HCT116 (cell line): ENCODE data around the gene IFITM1. TPM values are rescaled to one million over a fixed set of nuclear protein-coding genes. Genes with fewer than 3 reads are reported as not detected.

Experiments used
- ATAC-seq: fragments of 200-7000 bp; cut with Tn5 transposase; 2 replicates; pipeline ENCODE4 v1.9.1; 2020; ENCODE audit warnings: mild to moderate bottlenecking, moderate library complexity
- BruUV-seq: library from RNA; stranded (reverse); fragments of 400-500 nt; replicated peaks from 2 replicates; lab custom pipeline; 2021; lab: Mats Ljungman, UMichigan
- CTCF ChIA-PET: fragments of 300-600 bp; sonication (Branson Sonifier 250); formaldehyde crosslinking; loops from one replicate; lab custom pipeline; 2021; ENCODE audit warnings: antibody characterized with exemption; lab: Charles Lee
- POLR2A ChIA-PET: fragments of 300-600, 350-600 bp; sonication (Branson Sonifier 250); formaldehyde crosslinking; loops from one replicate; lab custom pipeline; 2021; ENCODE audit warnings: antibody characterized with exemption; lab: Charles Lee
- RAD21 ChIA-PET, 2 experiments: fragments of 300-600 bp; sonication (Branson Sonifier 250); formaldehyde crosslinking; loops; one replicate each; lab custom pipeline; 2023; ENCODE audit warnings: low total read pairs in 2 of 2; ENCODE audit not compliant: uncharacterized antibody in 2 of 2, unreplicated experiment in 2 of 2, low non-redundant PET in 1 of 2; lab: Charles Lee
- DNase-seq: peaks from one replicate; pipeline ENCODE4 v3.0.0-alpha.2; 2010; ENCODE audit warnings: low read depth, low spot score
- H2AFZ ChIP-seq: fragments of 200-600 bp; shearing (Covaris generic), sonication (generic); 2 replicates; pipeline ENCODE4 v1.6.1; 2017; ENCODE audit warnings: low read depth, mixed run types, mixed read lengths, antibody characterized with exemption, low read length; ENCODE audit not compliant: poor library complexity, severe bottlenecking
- H3K27ac ChIP-seq: 2 replicates; pipeline ENCODE4 v1.5.1; 2012; ENCODE audit warnings: low read depth, low read length
- H3K27me3 ChIP-seq: fragments of 200-600 bp; sonication (generic); 2 replicates; pipeline ENCODE4 v1.6.1; 2016; ENCODE audit warnings: mixed run types, low read length, mixed read lengths; ENCODE audit not compliant: insufficient read depth
- H3K36me3 ChIP-seq, 2 experiments: fragments of 200-500 bp in 1 of 2; fragments of 200-600 bp in 1 of 2; sonication (Bioruptor generic) in 1 of 2; sonication (generic) in 1 of 2; 2 replicates each; pipeline versions ENCODE4 v1.5.1 to v1.6.1; 2014 to 2016; ENCODE audit warnings: low read length in 2 of 2, inconsistent platforms in 1 of 2, mixed read lengths in 1 of 2, mixed run types in 1 of 2; ENCODE audit not compliant: insufficient read depth in 2 of 2, control insufficient read depth in 1 of 2
- H3K4me1 ChIP-seq, 2 experiments: fragments of 200-600 bp in 1 of 2; sonication (generic) in 1 of 2; 2 replicates each; pipeline versions ENCODE4 v1.5.1 to v1.6.1; 2012 to 2017; ENCODE audit warnings: low read length in 2 of 2, inconsistent platforms in 1 of 2, mild to moderate bottlenecking in 1 of 2, mixed read lengths in 1 of 2, mixed run types in 1 of 2, moderate library complexity in 1 of 2; ENCODE audit not compliant: insufficient read depth in 2 of 2, control insufficient read depth in 1 of 2
- H3K4me2 ChIP-seq: fragments of 200-600 bp; sonication (generic); 2 replicates; pipeline ENCODE4 v1.6.1; 2017; ENCODE audit warnings: mixed run types, low read length, mixed read lengths
- H3K4me3 ChIP-seq, 2 experiments: fragments of 200-600 bp in 1 of 2; sonication (generic) in 1 of 2; replicated peaks in 1 of 2; 2 replicates each; pipeline ENCODE4 v1.5.1; 2011 to 2016; ENCODE audit warnings: low read length in 2 of 2, control low read depth in 1 of 2, low read depth in 1 of 2, mild to moderate bottlenecking in 1 of 2, mixed read lengths in 1 of 2, mixed run types in 1 of 2
- H3K79me2 ChIP-seq: fragments of 200-600 bp; sonication (generic); 2 replicates; pipeline ENCODE4 v1.6.1; 2017; ENCODE audit warnings: mild to moderate bottlenecking, mixed run types, low read length, moderate library complexity, mixed read lengths; ENCODE audit not compliant: insufficient read depth
- H3K9ac ChIP-seq: fragments of 200-600 bp; sonication (generic); 2 replicates; pipeline ENCODE4 v1.6.1; 2016; ENCODE audit warnings: low read length, mixed read lengths
- H3K9me2 ChIP-seq: fragments of 200-600 bp; sonication (generic), shearing (Covaris generic); 2 replicates; pipeline ENCODE4 v1.6.1; 2017; ENCODE audit warnings: mixed run types, mild to moderate bottlenecking, moderate library complexity; ENCODE audit not compliant: insufficient read depth
- H3K9me3 ChIP-seq, 2 experiments: fragments of 200-500 bp in 1 of 2; fragments of 200-600 bp in 1 of 2; sonication (Bioruptor generic) in 1 of 2; sonication (generic) in 1 of 2; 2 replicates each; pipeline ENCODE4 v1.6.1; 2014 to 2017; ENCODE audit warnings: low read length in 2 of 2, mixed read lengths in 2 of 2, inconsistent platforms in 1 of 2, low read depth in 1 of 2, mild to moderate bottlenecking in 1 of 2, mixed run types in 1 of 2, moderate library complexity in 1 of 2; ENCODE audit not compliant: control insufficient read depth in 1 of 2, insufficient read depth in 1 of 2
- H4K20me1 ChIP-seq: fragments of 200-600 bp; sonication (generic), shearing (Covaris generic); 2 replicates; pipeline ENCODE4 v1.6.1; 2017; ENCODE audit warnings: mixed run types, mild to moderate bottlenecking, moderate library complexity; ENCODE audit not compliant: insufficient read depth
- CBX3 ChIP-seq: IDR thresholded peaks from 2 replicates; pipeline ENCODE4 v1.6.1; 2012; ENCODE audit warnings: low read depth
- CEBPB ChIP-seq: IDR thresholded peaks from 2 replicates; pipeline ENCODE4 v1.6.1; 2012; ENCODE audit warnings: low read depth
- ELF1 ChIP-seq: IDR thresholded peaks from 2 replicates; pipeline ENCODE4 v1.6.1; 2012; ENCODE audit warnings: low read depth, borderline replicate concordance
- EZH2 ChIP-seq: fragments of 200-600 bp; sonication (generic); IDR thresholded peaks from 2 replicates; pipeline ENCODE4 v1.6.1; 2017; ENCODE audit warnings: antibody characterized with exemption, mixed run types
- EZH2phosphoT487 ChIP-seq: fragments of 200-600 bp; IDR thresholded peaks from 2 replicates; pipeline ENCODE4 v1.6.1; 2018; ENCODE audit warnings: antibody characterized with exemption, borderline replicate concordance
- JUND ChIP-seq: IDR thresholded peaks from 2 replicates; pipeline ENCODE4 v1.6.1; 2012
- POLR2A ChIP-seq: IDR thresholded peaks from 2 replicates; pipeline ENCODE4 v1.7.0; 2011; ENCODE audit warnings: borderline replicate concordance; ENCODE audit not compliant: insufficient read depth, insufficient read length; ENCODE audit errors: extremely low read depth
- POLR2AphosphoS5 ChIP-seq: IDR thresholded peaks from 2 replicates; pipeline ENCODE4 v1.6.1; 2011; ENCODE audit warnings: mild to moderate bottlenecking, low read depth, low read length, moderate library complexity
- RAD21 ChIP-seq: IDR thresholded peaks from 2 replicates; pipeline ENCODE4 v1.6.1; 2012; ENCODE audit warnings: low read depth, mild to moderate bottlenecking
- SIN3A ChIP-seq: IDR thresholded peaks from 2 replicates; pipeline ENCODE4 v1.6.1; 2012; ENCODE audit warnings: low read depth
- SP1 ChIP-seq: IDR thresholded peaks from 2 replicates; pipeline ENCODE4 v1.6.1; 2012; ENCODE audit warnings: low read depth
- SRF ChIP-seq: IDR thresholded peaks from 2 replicates; pipeline ENCODE4 v1.6.1; 2012; ENCODE audit warnings: low read depth
- TCF7L2 ChIP-seq: IDR thresholded peaks from 2 replicates; pipeline ENCODE4 v1.7.0; 2011; ENCODE audit warnings: borderline replicate concordance, inconsistent platforms; ENCODE audit not compliant: insufficient read depth, insufficient read length; ENCODE audit errors: extremely low read depth
- YY1 ChIP-seq: IDR thresholded peaks from 2 replicates; pipeline ENCODE4 v1.6.1; 2011; ENCODE audit warnings: low read length, low read depth, moderate library complexity, mild to moderate bottlenecking; ENCODE audit not compliant: insufficient replicate concordance; ENCODE audit errors: extremely low read depth
- ZFX ChIP-seq: fragments of 450-650 bp; IDR thresholded peaks from 2 replicates; pipeline ENCODE4 v1.6.1; 2017
- ZNF274 ChIP-seq: fragments of 200-500 bp; sonication (Bioruptor generic); IDR thresholded peaks from 2 replicates; pipeline ENCODE4 v1.6.1; 2014; ENCODE audit warnings: mild to moderate bottlenecking, low read depth, low read length, inconsistent platforms
- intact Hi-C: fragments of 100-400 bp; cut with micrococcal nuclease; formaldehyde crosslinking; loops from 2 replicates; pipeline ENCODE4 v1.10.0; 2022
- total RNA-seq: library from RNA; stranded (reverse); gene quantifications from one replicate; pipeline ENCODE4 v1.2.1, GENCODE V29; 2021; ENCODE audit not compliant: unreplicated experiment
- TF ChIP-seq, protein P1 (sequence below): IDR thresholded peaks from 2 replicates; pipeline ENCODE4 v1.6.1; 2012
- TF ChIP-seq, protein P2 (sequence below): IDR thresholded peaks from 2 replicates; pipeline ENCODE4 v1.6.1; 2012
- TF ChIP-seq, protein P3 (sequence below), 3 experiments: fragments of 200-600 bp in 1 of 3; sonication (generic) in 1 of 3; IDR thresholded peaks in 2 of 3; conservative IDR thresholded peaks in 1 of 3; 2 replicates each; pipeline ENCODE4 v1.5.1; 2012 to 2017; ENCODE audit warnings: low read depth in 2 of 3, low read length in 2 of 3, antibody characterized with exemption in 1 of 3, borderline replicate concordance in 1 of 3, control low read depth in 1 of 3, mild to moderate bottlenecking in 1 of 3, mixed read lengths in 1 of 3, mixed run types in 1 of 3, moderate library complexity in 1 of 3; ENCODE audit not compliant: insufficient read depth in 1 of 3
- TF ChIP-seq, protein P4 (sequence below): IDR thresholded peaks from 2 replicates; pipeline ENCODE4 v1.6.1; 2011; ENCODE audit warnings: mild to moderate bottlenecking, low read length, moderate library complexity; ENCODE audit not compliant: insufficient replicate concordance; ENCODE audit errors: extremely low read depth

The IFITM1 gene
- total RNA-seq, 1 experiment from 2014 or later = 6.1 TPM

DNA sequence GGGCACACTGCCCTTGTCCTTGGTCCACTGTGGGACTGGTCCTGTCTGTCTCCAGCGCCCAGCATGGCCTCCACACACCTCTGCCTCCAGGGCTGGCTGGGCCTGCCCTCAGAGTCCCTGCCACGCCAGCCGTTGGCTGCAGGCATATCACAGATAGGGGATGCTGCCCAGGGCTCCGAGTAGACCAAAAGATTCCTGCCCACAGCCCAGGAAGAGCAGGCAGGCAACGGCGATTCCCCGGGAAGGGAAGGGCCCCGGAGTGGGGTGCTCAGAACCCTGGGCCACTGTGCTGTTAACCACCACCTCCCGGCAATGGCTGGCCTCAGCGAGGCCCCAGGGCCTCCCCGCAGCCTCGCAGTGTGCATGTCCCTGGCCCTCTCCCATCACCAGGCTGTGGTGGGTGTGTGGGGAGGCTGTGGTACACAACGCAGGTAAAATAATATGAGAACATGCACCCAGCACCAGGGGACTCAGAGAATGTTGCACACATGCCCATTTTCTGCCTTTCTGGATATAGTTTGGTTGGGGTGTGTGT is 16.7 kb upstream of the IFITM1 start (continued):
- no peak for TF ChIP-seq JUND

DNA sequence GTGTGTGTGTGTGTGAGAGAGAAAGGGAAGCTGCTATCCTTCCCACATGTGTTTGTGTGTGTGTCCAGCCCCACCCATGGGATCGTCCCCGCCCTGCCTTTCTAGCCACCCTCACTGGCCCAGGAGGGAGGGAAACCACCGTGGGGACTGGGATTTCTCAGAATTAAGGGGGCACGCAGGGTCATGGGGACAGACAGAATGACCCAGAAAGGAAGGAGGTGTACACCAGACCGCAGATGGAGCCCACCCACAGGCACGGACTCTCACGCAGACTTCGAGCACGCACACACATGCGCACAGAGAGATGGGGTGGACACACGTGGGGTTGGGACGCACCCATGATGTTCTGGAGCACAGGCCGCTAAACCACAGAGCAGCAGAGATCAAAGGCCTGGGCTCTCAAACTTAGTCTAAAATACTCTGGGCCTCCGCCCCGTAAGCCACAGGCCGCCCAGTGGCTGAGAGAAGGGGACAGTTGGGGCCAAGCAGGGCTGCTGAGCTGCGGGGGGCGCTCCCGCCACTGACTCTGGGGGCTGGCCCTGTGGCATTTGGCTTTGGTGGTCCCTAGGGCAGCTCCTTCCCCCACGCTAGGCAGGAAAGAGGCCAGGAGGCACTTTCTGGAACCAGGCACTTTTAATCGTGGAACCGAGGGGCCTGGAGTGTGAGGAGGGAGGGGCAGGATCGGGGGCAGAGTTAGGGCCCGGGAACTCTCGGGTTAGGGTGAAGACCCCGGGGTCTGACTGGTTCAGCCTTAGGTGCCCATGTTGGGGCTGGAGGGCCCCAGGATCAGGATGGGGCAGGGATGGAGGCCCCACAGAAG is 16.0 kb upstream of the IFITM1 start:
- Histone ChIP-seq H3K4me2 (no peak overlapping the region), H3K27me3 (no peaks in the 10 kb centered on the region), H3K36me3 (peaks cover 0 to 5% of the 10 kb centered on the region in 2 experiments; a peak in 2 of 4 replicates)
- intact Hi-C loops = no loop called here
- TF ChIP-seq POLR2A (no peak), EZH2 (no peak), TCF7L2 (no peak), ZFX (no peak), JUND (no peak), CEBPB (no peak), SRF (no peak), RAD21 (no peak), SP1 (no peak), POLR2AphosphoS5 (no peak), ZNF274 (no peak), YY1 (no peak), ELF1 (no peak), SIN3A (no peak), CBX3 (no peak), EZH2phosphoT487 (no peak)
- TF ChIP-seq, protein P1, sequence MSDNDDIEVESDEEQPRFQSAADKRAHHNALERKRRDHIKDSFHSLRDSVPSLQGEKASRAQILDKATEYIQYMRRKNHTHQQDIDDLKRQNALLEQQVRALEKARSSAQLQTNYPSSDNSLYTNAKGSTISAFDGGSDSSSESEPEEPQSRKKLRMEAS = no peak
- TF ChIP-seq, protein P2, sequence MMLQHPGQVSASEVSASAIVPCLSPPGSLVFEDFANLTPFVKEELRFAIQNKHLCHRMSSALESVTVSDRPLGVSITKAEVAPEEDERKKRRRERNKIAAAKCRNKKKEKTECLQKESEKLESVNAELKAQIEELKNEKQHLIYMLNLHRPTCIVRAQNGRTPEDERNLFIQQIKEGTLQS = no peak
- TF ChIP-seq, protein P3, sequence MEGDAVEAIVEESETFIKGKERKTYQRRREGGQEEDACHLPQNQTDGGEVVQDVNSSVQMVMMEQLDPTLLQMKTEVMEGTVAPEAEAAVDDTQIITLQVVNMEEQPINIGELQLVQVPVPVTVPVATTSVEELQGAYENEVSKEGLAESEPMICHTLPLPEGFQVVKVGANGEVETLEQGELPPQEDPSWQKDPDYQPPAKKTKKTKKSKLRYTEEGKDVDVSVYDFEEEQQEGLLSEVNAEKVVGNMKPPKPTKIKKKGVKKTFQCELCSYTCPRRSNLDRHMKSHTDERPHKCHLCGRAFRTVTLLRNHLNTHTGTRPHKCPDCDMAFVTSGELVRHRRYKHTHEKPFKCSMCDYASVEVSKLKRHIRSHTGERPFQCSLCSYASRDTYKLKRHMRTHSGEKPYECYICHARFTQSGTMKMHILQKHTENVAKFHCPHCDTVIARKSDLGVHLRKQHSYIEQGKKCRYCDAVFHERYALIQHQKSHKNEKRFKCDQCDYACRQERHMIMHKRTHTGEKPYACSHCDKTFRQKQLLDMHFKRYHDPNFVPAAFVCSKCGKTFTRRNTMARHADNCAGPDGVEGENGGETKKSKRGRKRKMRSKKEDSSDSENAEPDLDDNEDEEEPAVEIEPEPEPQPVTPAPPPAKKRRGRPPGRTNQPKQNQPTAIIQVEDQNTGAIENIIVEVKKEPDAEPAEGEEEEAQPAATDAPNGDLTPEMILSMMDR (IDR thresholded peaks at IDR 0.05 in 2 of 3, conservative IDR thresholded peaks at IDR 0.05 in 1 of 3; ENCODE audit: borderline replicate concordance in 1 of 3, insufficient read depth in 1 of 3, low read depth in 2 of 3, low read length in 2 of 3) = no peak
- TF ChIP-seq, protein P4, sequence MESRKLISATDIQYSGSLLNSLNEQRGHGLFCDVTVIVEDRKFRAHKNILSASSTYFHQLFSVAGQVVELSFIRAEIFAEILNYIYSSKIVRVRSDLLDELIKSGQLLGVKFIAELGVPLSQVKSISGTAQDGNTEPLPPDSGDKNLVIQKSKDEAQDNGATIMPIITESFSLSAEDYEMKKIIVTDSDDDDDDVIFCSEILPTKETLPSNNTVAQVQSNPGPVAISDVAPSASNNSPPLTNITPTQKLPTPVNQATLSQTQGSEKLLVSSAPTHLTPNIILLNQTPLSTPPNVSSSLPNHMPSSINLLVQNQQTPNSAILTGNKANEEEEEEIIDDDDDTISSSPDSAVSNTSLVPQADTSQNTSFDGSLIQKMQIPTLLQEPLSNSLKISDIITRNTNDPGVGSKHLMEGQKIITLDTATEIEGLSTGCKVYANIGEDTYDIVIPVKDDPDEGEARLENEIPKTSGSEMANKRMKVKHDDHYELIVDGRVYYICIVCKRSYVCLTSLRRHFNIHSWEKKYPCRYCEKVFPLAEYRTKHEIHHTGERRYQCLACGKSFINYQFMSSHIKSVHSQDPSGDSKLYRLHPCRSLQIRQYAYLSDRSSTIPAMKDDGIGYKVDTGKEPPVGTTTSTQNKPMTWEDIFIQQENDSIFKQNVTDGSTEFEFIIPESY = no peak
- TF ChIP-seq, all 23 proteins: peak for 0
- H3K9me2 ChIP-seq = no peaks in the 10 kb centered on the region
- no peaks in the 10 kb centered on the region for H3K9me3 ChIP-seq
- H3K4me1 ChIP-seq = peaks cover 0 to 3% of the 10 kb centered on the region in 2 experiments; a peak in 1 of 4 replicates
- no peak overlapping the region for H3K9ac ChIP-seq
- POLR2A ChIA-PET = interaction anchor here (1.3 kb wide), 1 partner anchor 10 kb away, joined by 3 read pairs; the partner anchor contains the start of gene IFITM2
- BruUV-seq = no TSS peak
- RAD21 ChIA-PET = no interaction called here
- ATAC-seq (peak; percentile 10; the same call in 1 of the 2 replicates), DNase-seq (no peak)
- H3K27ac ChIP-seq = no peak overlapping the region; the same call in 1 of the 2 replicates
- CTCF ChIA-PET = no interaction called here
- no peaks in the 10 kb centered on the region for H3K79me2 ChIP-seq
- H2AFZ ChIP-seq = no peak overlapping the region
- H3K4me3 ChIP-seq = no peak overlapping the region
- H4K20me1 ChIP-seq = no peaks in the 10 kb centered on the region
